GM18907 (cell line): ENCODE data around the gene FBXW7.

Experiments used
- ATAC-seq: cut with Tn5 transposase; IDR thresholded peaks from one replicate; pipeline ENCODE4 v1.9.1; 2021; ENCODE audit warnings: mild to moderate bottlenecking, moderate library complexity; ENCODE audit not compliant: unreplicated experiment

The FBXW7 gene

GRCh38 chr4:152476796-152477195 is 59.1 kb downstream of the FBXW7 start:
- no peak for ATAC-seq

- ATAC-seq = no peak
These were observed 64.6 kb downstream of the FBXW7 start for GRCh38 chr4:152471251-152471792.

GRCh38 chr4:152468408-152468807 is 67.5 kb downstream of the FBXW7 start:
- no peak for ATAC-seq

GRCh38 chr4:152467101-152467500 is 68.8 kb downstream of the FBXW7 start:
- ATAC-seq = no peak

GRCh38 chr4:152464030-152464823 is 71.7 kb downstream of the FBXW7 start:
- no peak for ATAC-seq

- ATAC-seq = no peak
These were observed 72.3 kb downstream of the FBXW7 start for GRCh38 chr4:152463562-152463961.

GRCh38 chr4:152462695-152463094 is 73.2 kb downstream of the FBXW7 start:
- no peak for ATAC-seq

GRCh38 chr4:152462047-152462446 is 73.8 kb downstream of the FBXW7 start:
- ATAC-seq = peak; percentile 77

GRCh38 chr4:152460488-152460887 is 75.4 kb downstream of the FBXW7 start:
- no peak for ATAC-seq

- no peak for ATAC-seq
These were observed 76.6 kb downstream of the FBXW7 start for GRCh38 chr4:152459326-152459725.

GRCh38 chr4:152458801-152459302 is 77.0 kb downstream of the FBXW7 start:
- ATAC-seq = no peak

- no peak for ATAC-seq
These were observed 79.3 kb downstream of the FBXW7 start for GRCh38 chr4:152456609-152457008.

GRCh38 chr4:152455311-152455710 is 80.6 kb downstream of the FBXW7 start:
- no peak for ATAC-seq

- no peak for ATAC-seq
These were observed 81.4 kb downstream of the FBXW7 start for GRCh38 chr4:152454398-152455011.

GRCh38 chr4:152451496-152451895 is 84.4 kb downstream of the FBXW7 start:
- no peak for ATAC-seq

GRCh38 chr4:152448854-152449253 is 87.0 kb downstream of the FBXW7 start:
- ATAC-seq = no peak

GRCh38 chr4:152448038-152448707 is 87.7 kb downstream of the FBXW7 start:
- no peak for ATAC-seq

- no peak for ATAC-seq
These were observed 92.0 kb downstream of the FBXW7 start for GRCh38 chr4:152443859-152444258.

GRCh38 chr4:152437561-152437960 is 98.3 kb downstream of the FBXW7 start:
- no peak for ATAC-seq

- no peak for ATAC-seq
These were observed 99.5 kb downstream of the FBXW7 start for GRCh38 chr4:152436384-152436783.

GRCh38 chr4:152434011-152434410 is 101.9 kb downstream of the FBXW7 start:
- no peak for ATAC-seq
